Mesenteric fat pad (tissue), 1 donor: Measurements from ENCODE around the gene PLRG1. TPM values are rescaled to one million over a fixed set of nuclear protein-coding genes. Genes with fewer than 3 reads are reported as not detected.

ENCODE experiments used
- DNase-seq: peaks from one replicate; pipeline ENCODE4 v3.0.0-alpha.2; 2020; ENCODE audit warnings: low spot score
- total RNA-seq: library from RNA; stranded (reverse); fragmentation: NEBNext Ultra II Directional; extraction: Animal tissue kit (Norgen Biotek cat#: 25700); gene quantifications from one replicate; pipeline ENCODE4 v1.2.1, GENCODE V29; 2021
- donor health status: DM: yes; HTN: yes; CAD: no.

PLRG1 gene
- total RNA-seq, 1 donor from 2014 or later, result 66.8 TPM

DNA sequence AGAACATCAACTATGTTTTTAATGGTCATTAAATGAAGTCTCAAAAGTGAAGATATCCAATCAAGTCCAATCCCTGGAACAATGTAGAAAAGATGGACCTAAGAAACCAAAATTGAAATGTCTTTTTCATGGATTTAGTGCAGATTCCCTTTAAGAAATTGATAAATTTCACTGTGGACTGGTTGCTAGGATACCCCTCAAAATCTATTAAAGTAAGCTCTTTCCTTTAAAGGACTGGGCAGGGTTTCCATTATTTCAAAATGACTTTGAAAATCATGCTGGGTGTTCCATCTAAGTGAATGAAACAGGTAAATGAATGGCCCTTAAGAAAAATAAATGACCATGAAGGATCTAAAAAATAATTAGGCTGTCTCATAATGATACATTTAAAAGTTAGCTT is 28.6 kb downstream of the PLRG1 start:
- no peak for DNase-seq

DNA sequence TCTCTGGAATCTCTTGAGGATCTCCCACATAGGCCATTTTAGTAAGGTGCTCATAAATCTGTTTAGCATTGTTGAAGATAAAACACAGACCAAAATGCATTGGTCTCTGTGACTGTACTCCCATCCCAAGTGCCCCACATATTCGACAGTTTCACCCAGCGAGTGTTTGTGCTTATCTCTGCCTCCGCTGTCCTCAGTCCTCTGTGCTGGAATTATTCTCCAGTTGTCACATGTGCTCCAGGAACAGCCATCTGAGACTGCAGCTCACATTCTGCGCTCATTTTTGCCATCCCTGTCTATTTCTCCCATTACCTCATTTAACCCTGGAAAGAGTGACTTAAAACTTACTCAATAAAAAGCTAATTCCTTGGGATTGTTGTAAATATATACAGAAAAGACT is 31.0 kb downstream of the PLRG1 start:
- DNase-seq, result no peak

DNA sequence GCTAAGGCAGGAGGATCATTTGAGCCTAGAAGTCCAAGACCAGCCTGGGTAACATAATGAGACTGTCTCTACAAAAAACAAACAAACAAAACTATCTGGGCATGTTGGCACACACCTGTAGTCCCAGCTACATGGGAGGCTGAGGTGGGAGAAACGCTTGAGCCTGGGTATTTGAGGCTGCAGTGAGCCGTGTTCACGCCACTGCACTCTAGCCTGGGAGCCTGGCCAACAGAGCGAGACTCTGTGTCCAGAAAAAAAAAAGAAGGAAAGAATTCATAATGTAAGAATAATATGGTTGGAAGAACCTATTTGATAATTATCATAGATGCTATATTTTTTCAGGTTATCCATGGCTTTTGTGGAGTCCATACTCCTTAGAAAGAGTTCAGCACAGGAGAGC is 32.6 kb downstream of the PLRG1 start:
- DNase-seq, result no peak

DNA sequence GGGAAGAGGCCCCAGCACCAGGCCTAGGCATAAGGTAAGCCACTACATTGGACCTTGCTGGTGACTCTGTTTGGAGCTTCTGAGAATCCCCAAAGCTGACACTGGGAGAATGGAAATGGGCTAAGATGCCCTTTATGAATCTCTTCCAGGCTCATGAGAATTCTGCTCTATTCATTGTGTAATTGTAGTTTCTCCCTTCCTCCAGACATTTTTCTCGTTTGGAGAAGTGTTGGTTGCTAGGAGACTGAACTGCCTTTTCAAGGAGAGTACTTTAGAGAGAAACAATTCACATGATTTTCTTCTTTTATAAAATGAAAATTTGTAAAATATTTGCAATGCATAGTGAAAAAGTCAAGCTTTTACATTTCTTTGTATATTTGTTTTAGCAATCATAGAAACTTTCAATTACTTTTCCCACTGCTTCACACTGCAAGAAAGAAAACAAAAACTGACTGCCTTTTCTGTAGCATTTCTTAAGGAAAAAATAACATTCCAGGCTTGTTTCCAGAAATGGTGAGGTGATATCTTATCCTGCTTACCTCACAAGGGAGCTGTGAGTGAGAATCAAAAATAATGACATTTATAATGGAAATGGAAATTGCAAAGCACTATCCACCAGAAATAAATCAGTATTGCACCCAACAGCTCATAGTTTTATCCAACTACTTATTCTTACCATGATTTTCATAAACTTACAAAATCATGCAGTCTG is 33.7 kb downstream of the PLRG1 start:
- no peak for DNase-seq

DNA sequence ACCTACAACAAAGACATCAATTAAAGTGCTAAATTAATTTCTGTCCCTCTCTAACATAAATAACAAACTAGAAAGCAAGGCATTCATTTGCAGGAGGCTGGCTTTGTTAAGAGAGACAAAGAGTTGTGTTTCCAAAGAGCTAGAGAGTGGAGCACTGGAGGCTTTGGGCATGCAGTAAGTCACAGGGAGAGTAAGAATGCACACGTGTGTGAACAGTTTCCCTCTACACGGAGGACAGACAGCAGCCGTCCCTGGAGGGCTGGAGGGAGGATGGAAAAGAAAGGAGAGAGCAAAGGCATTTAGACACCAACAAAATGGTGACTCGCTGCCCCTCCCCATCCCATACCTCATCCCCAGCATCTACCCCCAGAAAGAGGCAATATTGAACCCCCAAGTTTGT is 38.2 kb downstream of the PLRG1 start:
- no peak for DNase-seq

DNA sequence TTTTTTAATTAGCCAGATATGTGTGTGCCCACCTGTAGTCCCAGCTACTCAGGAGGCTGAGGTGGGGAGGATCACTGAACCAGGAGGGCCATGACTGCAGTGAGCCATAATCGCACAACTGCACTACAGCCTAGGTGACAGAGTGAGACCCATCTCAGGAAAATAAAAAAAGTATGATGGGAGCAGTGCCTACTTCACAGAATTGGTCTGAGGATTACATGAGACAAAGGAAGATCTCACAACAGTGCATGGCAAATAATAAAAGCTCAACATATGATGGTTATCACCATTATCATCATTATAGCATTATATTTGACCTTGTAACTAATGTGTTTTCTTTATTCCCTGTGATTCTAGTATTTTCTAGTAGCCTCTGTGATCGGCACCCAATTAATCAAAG is 38.7 kb downstream of the PLRG1 start:
- no peak for DNase-seq

DNA sequence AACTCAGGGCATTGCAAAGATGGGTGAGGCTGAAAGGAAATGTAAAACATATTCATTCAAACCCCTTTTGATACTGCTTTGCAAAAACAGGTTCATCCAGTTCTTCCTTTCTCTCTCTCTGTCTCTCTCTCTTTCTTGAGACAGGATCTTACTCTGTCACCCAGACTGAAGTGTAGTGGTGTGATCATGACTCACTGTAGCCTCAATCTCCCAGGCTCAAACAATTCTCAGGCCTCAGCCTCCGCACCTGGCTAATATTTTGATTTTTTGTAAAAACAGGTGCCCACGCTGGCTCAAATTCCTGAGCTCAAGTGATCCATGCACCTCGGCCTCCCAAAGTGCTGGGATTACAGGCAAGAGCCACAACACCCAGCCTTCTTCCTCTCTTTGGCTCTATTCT is 43.0 kb downstream of the PLRG1 start:
- no peak for DNase-seq

DNA sequence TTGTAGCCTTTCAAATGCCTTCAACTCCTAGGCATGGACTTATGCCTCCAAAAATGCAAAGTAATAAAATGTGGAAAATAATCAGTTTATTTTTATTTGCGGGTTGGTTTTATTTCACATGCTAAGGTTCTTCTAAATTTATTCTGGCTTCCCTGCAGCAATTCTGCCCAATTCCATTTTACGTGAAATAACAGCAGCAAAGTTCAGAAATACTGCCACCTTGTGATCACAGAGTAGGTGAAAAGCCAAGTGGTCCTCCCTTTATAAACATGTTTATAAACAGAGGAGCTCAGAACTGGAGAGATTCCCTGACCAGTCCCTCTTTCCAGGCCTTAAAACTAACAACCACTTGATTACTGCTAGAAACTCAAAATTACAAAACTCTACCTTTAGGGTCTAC is 43.9 kb downstream of the PLRG1 start:
- DNase-seq, result no peak

DNA sequence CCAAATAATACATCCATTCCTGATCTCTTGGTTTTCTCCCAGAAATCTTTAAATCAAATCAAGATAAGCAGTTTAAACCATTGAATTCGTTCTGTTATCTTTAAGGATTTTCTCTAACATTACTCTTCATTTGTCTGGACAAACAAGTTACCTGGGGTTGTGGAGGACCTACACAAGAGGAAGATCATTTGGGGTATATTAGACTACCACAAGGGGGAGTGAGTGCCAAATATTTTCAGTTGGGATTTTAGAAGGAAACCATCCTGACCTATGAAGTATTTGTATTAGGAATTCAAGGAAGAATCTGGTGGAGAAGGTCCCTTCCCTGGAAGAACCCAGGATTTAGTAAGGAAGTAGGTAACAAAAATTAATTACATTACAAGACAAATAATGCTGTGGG is 46.6 kb downstream of the PLRG1 start:
- no peak for DNase-seq

DNA sequence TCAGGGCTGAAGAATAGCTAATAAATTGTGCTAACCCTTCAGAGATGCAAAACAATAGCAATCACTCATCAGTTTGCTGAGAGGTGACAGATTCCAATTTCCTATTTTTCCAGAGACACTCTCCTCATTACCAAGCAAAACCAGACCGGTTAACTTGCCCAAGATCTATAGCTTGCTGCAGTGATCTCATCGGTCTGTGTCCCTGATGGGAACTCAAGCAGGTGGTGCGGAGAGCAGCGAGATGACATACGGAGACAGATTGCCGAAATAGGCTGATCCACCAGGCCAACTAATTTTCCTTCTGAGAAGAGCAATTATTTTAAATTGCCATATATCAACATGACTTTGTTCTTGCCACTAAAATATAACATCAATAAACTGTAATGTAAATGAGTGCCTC is 48.1 kb downstream of the PLRG1 start:
- DNase-seq, result no peak

DNA sequence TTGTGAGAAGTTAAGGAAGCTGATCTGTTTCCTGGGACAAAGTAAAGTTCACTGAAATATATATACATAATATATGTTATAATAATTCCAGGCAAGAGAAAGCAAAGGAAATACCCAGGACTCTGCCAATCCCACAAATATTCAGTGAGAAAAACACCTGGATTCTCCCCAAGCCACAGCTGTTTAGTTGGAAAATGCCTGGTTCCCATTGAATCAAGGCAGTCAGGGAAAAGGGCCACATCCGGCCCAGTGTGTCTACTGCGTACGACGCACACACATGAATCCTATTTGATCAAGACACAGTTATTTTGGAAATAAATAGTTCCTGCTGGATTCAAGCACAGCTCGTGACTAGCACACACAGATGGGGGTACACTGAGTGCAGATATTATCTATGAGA is 52.3 kb downstream of the PLRG1 start:
- DNase-seq, result no peak

DNA sequence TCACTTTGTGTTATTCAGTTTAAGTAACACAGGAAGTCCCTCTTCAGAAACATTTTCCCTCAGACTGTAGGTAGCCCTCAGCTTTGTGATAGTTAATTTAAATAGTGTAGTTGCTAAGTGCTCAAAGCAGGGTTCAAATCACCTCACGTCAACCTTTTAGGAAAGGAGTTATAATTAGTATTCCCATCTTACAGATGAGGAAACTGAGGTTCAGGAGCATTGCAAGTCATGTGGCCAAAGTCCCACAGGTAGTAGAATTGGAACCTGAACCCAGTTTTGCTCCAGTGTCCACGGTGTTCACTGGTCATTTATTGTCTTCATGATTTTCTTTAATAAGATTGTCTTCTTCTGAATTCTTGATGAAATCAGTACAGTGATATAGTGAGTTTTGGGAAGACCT is 54.3 kb downstream of the PLRG1 start:
- DNase-seq, result no peak

DNA sequence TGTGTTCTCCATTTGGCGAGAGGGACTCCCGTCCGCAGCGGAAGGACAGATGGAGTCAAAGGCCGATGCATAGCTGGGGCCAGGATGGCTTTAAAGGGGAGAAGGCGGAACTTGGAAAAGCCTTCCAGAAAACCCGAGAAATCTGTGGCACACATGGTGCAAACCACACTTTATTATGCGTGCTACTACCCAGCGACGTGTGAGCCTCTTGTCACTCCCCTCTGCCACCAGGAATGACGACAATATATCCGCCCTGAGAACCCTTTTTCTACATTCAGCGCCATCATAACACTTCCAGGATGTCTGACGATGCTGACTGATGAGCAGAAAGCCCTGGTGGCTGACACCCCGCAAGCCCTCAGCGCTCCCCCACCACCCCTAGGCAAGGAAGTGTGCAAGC is 57.9 kb downstream of the PLRG1 start:
- DNase-seq, result no peak

DNA sequence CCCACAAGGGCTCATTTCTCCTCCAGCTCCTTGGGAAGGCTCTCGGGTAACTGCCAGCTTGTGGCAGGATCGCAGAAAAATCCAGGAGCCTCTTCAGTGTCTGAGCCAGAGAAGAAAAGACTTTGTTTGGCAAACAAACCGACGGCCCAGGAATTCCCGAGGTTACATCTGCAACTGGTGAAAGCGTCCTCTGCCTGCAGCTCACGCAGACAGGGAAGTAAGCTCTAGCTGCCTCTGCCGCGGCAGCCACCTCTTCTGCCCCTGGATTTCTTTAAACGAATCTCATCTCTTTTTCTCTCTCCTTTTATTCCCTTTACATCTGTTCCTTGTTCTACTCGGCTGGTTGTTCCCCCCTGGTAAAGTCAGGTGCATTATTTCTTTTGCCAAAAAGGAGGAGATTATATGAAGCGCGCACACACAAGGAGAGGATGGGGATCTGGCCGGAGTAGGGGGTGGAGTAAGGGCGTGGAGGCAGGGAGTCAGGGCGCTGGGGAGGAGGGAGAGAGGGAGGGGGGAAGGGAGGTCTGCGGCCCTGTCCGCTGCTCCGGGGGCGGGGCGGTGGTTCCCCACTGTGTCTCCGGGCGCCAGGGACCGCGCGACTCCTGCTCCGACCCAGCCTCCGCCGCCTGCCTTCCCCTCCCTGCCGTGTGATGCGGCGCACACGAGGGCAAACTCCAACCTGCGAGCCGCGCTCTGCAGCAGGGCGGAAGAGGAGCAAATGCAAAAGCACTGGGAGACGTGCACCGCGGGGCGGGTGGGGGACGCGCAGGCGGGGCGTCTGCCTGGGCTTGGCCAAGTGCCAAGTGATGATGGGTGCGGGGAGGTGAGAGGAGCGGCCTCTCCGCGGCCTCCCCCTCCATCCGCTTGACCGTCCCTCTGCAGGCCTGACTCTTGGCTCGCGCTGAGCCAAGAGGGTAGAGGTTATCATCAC is 58.6 kb downstream of the PLRG1 start, which contains the start of gene DCHS2:
DCHS2 (minus strand) TSS at position 459 of the 931 bp plus-strand sequence; CDS start at position 15, 444 bp downstream.
- DNase-seq, result no peak

DNA sequence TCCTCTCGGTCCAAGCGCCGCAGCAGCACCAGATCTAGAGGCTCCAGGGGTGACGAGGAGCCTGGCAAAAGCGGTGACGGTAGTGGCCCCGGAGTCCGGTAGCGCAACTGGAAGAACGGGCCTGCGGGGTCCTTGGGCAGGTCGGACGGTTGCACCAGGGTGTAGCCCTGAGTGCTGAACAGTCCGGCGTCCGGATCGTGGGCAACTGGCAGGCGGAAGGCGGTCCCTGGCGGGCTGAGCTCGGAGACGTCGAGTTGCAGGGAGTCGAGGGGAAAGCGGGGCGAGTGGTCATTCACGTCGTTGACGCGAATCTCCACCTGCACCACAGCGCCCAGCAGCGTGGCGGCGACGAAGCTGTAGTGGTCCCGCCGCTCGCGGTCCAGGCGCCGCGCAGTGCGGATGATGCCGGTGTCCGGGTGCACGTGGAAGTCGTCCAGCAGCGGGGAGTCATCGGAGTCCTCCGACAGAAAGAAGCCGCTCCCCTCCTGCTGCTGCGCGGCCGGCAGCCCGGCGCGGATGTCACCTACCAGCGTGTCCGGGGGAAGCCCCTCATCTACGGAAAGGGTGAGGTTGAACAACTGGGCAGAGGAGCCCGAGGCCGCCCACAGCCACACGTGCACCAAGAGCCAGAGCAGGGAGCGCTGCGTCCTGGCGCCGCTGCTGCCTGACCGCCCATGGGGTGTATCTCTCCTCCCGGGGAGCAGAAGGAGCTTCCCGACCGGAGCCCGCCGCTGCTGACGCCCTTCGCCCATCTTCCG is 59.4 kb downstream of the PLRG1 start:
- no peak for DNase-seq

DNA sequence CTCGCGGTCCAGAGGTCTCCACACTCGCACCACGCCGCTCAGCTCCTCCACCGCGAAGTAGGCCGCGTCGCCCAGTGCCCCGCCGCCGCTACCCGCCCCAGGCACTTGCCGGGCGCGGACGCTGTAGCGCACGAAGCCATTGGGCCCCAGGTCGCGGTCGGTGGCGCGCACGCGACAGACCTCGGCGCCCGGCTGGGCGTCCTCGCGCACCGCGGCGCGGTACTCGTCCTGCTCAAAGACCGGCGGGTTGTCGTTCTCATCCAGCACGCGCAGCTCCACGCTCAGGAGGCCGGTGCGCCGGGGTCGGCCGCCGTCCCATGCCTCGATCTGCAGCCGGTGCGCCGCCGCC is 60.0 kb downstream of the PLRG1 start:
- DNase-seq, result no peak

DNA sequence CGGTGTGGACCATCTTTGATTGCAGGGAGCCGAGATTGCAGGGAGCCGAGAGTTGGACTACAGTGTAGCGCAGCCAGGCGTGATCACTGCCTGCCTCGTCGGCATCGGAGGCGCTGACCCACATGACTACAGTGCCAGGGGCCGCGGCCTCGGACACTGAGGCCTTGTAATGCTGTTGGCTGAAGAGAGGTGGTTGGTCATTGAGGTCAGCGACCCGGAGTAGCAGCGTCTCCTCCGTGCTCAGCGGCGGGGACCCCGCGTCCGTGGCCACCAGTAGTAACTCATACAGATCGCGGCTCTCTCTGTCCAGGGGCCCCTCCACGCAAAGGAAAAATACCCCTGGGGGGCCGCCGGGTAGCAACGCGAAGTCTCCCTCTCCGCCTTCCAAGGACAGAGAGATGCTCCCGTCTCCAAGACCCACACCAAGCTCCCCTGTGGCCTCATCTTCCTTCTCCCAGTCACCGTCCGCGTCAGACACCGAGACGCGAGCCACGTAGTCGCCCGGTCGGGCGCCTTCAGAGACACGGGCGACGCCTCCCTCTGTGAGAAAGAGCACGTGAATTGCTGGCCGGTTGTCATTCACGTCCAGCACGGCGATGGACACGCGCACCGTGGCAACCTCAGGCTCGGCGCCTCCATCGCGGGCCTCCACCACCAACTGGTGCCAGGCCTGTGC is 60.5 kb downstream of the PLRG1 start:
- DNase-seq, result no peak

DNA sequence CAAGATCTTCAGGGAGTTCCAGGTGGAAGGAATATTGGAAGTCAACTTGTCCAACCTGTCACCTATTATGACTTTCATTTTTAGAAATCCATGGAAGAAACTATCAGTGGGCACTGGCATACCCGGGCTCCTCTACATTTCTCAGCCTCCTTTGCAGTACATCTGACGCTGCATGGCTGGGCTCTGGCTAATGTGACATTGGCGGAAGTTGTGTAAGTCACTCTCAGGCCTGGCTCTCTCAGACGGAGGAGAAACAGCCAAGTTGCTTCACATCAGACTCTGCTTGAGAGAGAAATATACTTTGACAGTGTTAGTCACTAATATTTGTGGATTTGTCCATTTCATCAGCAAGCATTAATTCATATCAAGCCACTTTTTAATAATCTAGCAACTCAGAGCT is 63.1 kb downstream of the PLRG1 start:
- no peak for DNase-seq

DNA sequence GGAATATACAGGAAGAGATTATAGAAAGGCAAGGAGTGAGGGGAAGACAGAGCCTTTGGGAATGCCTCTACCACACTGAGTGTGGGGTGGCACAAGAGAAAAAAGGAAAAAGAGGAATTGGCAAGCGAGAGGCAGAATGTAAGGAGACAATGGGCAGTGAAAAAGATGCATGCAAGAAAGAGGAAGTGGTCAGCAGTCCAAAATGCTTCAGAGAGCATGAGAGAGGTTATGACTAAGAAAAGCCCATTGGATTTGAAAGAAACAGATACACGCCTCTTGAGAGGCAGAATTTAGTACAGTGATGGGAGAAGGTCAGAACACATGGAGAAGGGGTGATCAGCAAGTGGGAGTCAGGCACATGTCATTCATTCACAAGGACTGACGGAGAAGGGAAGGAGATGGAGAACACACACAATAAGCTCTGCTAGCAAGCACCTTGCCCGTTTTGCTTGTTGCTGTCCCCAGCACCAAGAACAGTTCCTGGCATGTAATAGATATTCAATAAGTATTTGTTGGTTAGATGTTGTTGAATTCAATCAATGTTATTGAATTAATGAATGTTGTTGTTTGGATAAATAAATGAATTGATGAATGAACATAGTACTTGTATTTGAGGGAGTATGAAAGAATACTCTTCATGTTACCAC is 65.0 kb downstream of the PLRG1 start:
- DNase-seq, result no peak
